ENCODE results near the gene TRAP1.

GRCh38 chr16:3740186-3740585 lies 22.9 kb upstream of the TRAP1 start:
- no peak for TF ChIP-seq POLR2AphosphoS2 (conservative IDR thresholded peaks at IDR 0.05; ENCODE audit: low read length)
- no peak for TF ChIP-seq RFX5 (IDR thresholded peaks at IDR 0.05)
- TF ChIP-seq HOXB13 (CRISPR knock-in tag; IDR thresholded peaks at IDR 0.05; ENCODE audit: low read depth) = no peak
- TF ChIP-seq, protein P1, sequence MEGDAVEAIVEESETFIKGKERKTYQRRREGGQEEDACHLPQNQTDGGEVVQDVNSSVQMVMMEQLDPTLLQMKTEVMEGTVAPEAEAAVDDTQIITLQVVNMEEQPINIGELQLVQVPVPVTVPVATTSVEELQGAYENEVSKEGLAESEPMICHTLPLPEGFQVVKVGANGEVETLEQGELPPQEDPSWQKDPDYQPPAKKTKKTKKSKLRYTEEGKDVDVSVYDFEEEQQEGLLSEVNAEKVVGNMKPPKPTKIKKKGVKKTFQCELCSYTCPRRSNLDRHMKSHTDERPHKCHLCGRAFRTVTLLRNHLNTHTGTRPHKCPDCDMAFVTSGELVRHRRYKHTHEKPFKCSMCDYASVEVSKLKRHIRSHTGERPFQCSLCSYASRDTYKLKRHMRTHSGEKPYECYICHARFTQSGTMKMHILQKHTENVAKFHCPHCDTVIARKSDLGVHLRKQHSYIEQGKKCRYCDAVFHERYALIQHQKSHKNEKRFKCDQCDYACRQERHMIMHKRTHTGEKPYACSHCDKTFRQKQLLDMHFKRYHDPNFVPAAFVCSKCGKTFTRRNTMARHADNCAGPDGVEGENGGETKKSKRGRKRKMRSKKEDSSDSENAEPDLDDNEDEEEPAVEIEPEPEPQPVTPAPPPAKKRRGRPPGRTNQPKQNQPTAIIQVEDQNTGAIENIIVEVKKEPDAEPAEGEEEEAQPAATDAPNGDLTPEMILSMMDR (IDR thresholded peaks at IDR 0.05) = no peak
- TF ChIP-seq RAD21 (conservative IDR thresholded peaks at IDR 0.05 in 1 of 2, IDR thresholded peaks at IDR 0.05 in 1 of 2) = no peak
- TF ChIP-seq, protein P2, sequence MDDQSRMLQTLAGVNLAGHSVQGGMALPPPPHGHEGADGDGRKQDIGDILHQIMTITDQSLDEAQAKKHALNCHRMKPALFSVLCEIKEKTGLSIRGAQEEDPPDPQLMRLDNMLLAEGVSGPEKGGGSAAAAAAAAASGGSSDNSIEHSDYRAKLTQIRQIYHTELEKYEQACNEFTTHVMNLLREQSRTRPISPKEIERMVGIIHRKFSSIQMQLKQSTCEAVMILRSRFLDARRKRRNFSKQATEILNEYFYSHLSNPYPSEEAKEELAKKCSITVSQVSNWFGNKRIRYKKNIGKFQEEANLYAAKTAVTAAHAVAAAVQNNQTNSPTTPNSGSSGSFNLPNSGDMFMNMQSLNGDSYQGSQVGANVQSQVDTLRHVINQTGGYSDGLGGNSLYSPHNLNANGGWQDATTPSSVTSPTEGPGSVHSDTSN (IDR thresholded peaks at IDR 0.05) = no peak
- TF ChIP-seq SMC3 (IDR thresholded peaks at IDR 0.05) = no peak
- TF ChIP-seq MYC (IDR thresholded peaks at IDR 0.05; ENCODE audit: borderline replicate concordance, low read length) = no peak
- TF ChIP-seq POLR2A (IDR thresholded peaks at IDR 0.05; ENCODE audit: low read length) = no peak
- no peak for TF ChIP-seq EHMT2 (IDR thresholded peaks at IDR 0.05; ENCODE audit: low read depth)
- TF ChIP-seq, protein P3, sequence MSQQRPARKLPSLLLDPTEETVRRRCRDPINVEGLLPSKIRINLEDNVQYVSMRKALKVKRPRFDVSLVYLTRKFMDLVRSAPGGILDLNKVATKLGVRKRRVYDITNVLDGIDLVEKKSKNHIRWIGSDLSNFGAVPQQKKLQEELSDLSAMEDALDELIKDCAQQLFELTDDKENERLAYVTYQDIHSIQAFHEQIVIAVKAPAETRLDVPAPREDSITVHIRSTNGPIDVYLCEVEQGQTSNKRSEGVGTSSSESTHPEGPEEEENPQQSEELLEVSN (IDR thresholded peaks at IDR 0.05; ENCODE audit: borderline replicate concordance, low read depth) = no peak
- TF ChIP-seq HMGXB4 (CRISPR knock-in tag; IDR thresholded peaks at IDR 0.05; ENCODE audit: borderline replicate concordance) = no peak
- TF ChIP-seq MAFK (IDR thresholded peaks at IDR 0.05; ENCODE audit: partially characterized antibody) = no peak

All from A549 (cell line).